Activated CD4-positive, alpha-beta T cell treated with anti-CD3 and anti-CD28 coated beads for 4 hours (primary cell): ENCODE data around the gene CYB5R3.

Experiments
- DNase-seq, 2 donors: peaks; one replicate each; pipeline ENCODE4 v3.0.0-alpha.2; 2020

Gene CYB5R3

DNA sequence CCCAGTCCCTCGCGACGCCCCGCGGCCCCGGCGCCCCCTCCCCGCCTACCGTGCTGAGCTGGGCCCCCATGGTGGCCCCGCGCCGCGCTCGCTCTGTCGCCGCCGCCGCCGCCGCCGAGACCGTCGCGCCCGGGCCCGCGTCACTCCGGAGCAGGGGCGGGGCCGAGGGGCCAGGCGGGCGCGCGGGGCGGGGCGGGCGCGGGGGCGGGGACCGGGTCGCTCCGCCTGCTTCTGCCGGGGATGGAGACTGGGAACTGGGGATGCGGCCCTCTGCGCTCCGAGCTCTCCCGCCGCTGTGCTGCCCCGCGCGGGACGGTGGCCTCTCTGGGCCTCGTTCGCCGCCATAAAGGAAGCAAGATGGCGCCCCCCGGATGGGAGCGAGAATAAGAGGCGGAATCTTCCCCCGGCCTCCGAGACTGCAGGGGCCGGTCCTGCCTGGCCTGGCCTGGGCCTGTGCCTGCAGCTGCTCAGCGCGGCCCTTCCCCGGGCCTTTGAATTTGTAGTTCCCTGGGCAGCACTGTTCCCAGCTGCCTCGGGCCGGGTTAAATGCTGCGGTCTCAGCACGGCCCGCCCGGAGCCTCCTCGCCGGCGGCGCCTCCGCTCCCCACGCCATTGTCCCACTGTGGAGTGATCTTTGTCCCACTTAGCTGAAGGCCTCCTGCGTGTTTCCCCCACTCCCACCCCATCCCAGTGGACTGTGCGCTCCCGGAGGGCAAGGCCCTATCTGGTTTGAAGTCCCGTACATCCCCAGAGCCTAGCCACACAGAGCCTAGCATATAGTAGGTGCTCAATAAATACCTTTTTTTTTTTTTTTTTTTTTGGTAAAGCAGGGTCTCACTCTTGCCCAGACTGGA is at the start of gene CYB5R3:
TSS of gene CYB5R3 (minus strand) at position 147 of the 854 bp plus-strand sequence. CDS start at position 70, 77 bp downstream.
- DNase-seq = peak; percentile 73 to 75

- no peak for DNase-seq
These were observed 48.4 kb upstream of the CYB5R3 start for GRCh38 chr22:42697542-42698013.

DNA sequence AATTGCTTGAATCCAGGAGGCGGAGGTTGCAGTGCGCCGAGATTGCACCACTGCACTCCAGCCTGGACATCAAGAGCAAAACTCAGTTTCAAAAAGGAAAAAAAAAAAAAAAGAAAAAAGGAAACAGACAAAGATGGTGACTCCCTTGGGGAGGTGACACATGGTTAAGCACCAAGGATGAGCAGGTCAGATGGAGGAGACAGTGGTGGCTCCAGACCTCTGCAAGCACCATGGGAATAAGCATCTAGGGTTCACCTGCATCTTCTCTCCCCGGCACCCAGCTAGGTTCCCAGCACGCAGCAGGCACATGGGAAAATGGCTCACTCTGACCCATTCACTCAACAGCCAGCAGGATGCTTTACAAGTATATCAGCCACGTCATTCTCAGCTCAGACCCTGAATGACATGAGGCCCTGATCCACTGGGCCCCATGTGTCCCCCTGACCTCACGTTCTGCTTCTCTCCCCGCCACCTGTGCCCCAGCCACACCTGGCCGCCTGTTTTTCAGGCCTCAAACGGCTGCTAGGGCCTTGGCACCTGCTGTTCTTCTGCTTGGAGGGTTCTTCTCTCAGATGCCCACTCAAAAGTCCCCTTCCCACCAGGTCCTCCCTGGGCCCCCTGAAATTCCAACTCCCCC is 47.3 kb upstream of the CYB5R3 start:
- no peak for DNase-seq

DNA sequence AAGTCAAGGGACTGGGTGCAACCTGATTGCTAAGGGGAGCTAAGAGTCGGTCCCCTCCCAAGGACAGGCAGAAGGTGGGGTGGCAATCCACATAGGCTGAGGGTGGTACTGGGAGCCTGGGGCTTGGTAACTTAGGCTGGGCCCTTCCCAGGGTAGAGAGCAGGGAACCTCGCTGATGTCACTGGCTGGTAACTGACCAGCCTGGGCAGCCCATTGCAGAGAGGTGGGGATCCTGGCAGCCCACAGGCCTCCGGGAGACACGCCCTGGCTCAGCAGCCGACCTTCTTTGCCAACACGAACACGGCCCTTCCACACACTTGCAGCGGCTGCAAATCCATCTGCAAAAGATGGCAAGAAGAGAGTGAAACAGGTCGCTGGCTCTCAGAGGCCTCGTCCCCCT is 46.1 kb upstream of the CYB5R3 start:
- no peak for DNase-seq

- no peak for DNase-seq
These were observed 44.8 kb upstream of the CYB5R3 start for GRCh38 chr22:42693763-42694683.

DNA sequence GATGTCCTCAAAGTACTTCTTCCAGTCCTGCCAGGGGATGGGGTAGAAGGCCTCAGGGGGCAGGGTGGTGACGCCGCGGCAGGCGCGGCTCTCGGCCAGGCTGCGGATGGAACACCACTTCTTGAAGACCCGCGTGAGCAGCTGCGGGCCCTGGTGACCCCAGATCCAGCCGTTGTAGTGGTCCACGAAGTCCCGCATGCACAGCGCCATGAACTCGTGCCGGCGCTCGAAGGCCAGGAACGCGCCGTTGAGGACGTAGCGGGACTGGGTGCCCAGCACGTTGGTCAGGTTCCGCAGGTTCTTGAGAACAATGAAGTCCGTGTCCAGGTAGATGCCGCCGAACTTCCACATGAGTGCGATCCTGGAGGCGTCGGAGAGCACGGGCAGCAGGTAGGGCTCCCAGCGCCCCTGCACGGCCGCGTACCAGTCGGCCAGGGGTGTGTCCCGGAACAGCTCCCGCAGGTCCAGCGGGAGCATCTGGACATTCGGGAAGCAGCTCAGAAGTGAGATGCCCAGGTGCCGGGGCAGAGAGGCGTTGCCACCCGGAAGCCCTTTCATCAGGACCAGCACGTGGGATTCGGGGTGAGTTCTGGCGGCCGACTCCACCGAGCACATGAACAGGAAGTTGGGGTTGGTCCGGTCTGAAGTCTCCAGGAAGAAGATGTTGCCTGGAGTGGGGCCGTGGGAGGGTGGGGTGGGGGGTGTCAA is 44.0 kb upstream of the CYB5R3 start:
- DNase-seq = no peak

DNA sequence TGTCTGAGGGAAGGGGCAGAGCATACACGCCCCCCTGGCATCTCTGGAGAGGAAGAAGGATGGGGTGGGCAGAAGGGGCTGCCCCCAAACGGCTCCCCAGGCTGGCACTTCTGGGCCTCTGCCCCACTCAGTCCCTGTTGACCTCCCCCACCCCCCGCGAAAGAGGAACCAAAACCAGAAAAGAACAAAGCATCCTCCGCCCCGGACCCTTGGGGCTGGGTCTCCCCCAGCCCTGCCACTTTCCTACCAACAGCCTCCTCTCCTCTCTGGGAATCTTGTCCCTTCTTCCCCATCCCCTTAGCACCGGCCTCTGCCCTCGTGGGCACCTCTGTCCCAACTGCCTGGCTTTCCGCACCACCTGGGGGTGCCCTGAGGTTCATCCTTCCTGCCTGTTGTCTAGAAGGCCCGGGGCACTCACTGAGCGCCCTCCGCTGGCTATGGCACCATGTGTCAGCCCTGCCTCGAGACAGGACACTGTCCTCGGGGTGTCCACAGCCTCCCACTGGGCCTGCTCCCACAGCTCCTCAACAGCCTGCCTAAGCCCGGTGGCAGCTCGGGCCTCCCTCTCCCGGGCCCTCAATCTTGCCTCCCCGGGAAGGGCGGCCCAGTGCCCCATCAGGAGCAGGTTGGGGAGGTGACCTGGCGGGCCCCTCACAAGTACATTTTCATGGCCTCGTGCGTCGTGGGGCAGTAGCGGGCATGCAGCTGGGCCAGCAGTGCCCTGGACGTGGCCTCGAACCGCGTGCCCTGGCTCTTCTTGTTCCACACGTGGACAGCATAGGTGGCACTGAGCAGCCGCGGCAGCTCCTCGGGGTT is 43.3 kb upstream of the CYB5R3 start:
- DNase-seq = no peak

DNA sequence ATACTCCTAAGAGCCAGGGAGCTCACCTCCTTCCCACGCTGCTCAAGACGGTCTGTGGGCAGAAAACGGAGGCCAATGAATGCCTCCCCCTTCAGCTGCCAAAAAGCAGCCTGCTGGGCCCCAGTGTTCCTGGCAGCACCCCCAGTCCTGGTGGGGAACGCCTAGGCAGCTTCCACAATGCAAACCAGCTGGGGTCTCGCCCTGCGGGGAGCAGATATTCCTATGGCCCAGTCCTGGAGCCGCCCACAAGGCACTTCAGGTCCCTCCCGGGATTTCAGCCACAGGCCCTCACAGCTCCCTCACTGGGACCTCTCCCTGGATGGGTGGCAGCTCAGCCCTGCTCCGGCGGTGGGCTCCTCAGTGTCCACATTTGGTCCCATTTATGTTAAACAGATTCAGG is 42.2 kb upstream of the CYB5R3 start:
- no peak for DNase-seq

DNA sequence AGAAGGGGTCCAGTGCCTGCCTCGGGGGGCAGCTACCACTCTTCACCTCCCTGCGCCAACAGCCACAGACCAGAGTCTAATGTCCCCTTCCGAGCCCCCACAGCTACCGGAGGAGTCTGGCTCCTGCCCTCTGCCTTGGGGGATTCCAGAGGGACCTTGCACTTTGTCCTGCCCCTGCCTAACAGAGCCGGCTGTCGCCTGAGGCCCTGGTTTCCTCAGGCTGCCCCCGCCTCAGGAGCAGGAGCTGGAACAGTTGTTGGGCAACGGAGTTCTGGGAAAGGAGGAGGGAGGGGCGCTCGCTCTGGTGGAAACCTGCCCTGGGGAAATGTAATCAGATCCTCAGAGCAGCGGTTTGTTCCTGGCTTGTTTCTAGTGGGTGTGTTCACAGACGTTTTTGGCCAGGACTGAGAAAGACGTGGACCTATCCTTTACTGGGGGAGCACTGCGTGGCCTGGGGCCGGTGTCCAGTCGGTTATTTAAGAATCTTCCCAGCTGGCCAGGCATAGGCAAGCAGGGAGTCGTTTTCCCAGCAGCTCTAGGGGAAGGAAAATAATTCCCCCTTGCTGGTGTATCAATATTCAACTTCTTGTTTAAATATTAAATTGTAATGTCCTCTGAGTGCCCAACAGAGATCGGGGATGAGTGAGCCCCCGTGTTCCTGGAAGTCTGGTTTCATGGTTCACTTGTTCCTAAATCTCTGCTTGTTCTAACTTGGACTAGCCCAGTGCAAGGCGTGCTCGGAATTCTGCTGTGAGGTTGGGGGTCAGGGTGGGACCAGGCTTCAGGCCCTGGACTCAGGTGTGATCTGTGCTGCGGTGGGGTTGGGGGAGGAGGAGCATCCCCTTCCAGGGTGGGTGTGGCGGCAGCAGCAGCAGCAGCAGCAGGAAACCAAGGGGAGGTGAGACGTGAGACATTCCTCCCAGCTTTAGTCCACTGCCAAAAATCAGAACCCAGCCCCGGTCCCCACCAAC is 39.3 kb upstream of the CYB5R3 start:
- no peak for DNase-seq

- DNase-seq = no peak
These were observed 37.7 kb upstream of the CYB5R3 start for GRCh38 chr22:42686756-42687491.

DNA sequence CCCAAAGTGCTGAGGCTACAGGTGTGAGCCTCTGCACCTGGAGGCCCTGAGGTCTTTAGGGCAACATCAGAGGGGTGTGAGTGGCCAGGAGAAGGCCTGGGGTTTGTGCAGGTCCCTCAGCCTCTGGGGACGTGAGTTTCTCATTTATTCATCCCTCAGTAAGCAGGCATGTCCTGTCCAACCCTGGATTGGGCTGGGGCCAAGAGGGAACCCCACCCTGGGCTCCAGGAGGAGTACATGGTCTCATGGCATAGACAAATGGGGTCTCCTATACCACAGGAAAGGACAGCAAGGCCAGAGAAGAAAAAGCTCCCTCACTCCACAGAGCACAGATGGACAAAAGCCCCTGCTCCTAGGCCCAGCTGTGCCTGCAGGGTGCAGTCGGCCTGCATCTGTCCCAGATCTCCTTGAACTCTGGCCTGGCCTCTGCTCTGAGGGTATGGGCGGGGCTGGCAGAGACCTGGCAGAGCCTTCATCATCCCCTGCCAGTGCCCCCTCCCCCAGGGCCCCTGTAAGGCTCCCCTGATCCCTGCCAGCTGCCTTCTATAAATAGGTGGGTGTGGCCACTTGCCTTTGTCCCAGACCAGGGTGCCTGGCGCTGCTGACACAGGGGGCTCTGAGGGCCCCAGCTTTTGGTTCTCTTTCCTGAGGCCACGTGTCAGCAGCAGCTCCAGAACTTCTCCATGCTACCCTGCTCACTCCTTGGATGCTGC is 36.9 kb upstream of the CYB5R3 start:
- DNase-seq = no peak

GRCh38 chr22:42684462-42685195 is 35.4 kb upstream of the CYB5R3 start:
- no peak for DNase-seq

DNA sequence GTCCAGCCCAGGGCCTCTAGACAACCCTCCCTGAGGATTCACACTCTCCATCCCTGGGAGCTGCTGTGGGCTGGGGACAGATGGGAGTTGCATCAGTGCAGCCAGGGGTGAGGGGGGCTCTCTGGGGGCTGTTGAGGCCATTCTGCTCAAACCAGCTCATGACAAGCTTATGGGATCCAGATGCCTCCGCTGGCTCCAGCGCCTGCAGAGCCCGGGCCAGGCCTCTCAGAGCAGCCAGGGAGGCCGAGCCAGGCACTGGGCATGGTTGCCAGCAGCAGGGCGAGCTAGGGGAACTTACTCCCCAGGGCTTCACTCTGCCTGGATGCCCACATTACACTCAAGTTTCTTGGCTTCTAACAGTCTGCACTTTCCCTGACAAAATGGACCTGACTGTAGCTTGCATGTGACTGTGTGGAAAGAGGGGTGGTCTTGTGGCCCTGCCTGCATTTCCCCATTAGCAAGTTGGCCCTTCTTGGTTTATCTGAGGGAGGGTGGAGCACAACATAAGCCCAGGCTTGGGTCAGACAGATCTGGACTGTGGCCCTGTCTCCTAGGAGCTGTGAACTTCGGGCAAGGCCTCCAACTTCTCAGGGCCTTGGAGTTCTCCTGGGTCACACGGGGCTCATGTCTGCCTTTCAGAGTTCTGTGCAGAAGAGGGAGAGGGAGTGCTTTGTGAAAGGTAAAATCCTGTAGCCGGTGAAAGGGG is 34.5 kb upstream of the CYB5R3 start:
- DNase-seq = no peak

- DNase-seq = no peak
These were observed 33.1 kb upstream of the CYB5R3 start for GRCh38 chr22:42682113-42682851.

- no peak for DNase-seq
These were observed 31.5 kb upstream of the CYB5R3 start for GRCh38 chr22:42680648-42681047.

DNA sequence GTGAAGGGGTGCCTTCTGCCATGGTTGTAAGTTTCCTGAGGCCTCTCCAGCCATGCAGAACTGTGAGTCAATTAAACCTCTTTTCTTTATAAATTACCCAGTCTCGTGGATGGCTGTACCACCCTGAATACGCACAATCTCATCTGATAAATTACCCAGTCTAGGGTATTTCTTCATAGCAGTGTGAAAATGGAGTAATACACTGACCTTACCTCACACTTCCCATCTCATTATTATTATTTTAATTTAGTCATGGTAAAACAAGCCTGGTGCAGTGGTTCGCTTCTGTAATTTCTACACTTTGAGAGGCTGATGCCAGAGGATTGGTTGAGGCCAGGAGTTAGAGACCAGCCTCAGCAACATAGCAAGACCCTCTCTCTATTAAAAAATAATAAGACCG is 30.5 kb upstream of the CYB5R3 start:
- DNase-seq = no peak

DNA sequence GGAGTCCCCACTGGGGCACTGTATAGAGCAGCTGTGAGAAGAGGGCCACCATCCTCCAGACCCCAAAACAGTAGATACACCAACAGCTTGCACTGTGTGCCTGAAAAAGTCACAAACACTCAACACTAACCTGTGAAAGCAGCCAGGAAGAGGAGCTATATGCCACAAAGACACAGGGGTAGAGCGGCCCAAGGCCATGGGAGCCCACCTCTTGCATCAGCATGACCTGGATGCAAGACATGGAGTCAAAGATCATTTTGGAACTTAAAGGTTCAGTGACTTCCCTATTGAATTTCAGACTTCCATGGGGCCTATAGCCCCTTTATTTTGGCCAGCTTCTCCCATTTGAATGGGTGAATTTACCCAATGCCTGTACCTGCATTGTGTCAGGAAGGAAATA is 29.7 kb upstream of the CYB5R3 start:
- DNase-seq = no peak
